Ishikawa (cell line): Measurements from ENCODE around the gene ZDHHC1.

Experiments used
- CEBPB ChIP-seq: IDR thresholded peaks from 2 replicates; pipeline ENCODE4 v1.6.1; 2012
- CREB1 ChIP-seq: IDR thresholded peaks from 2 replicates; pipeline ENCODE4 v1.6.1; 2012; ENCODE audit warnings: low read depth
- EGR1 ChIP-seq: IDR thresholded peaks from 2 replicates; pipeline ENCODE4 v1.6.1; 2012
- EP300 ChIP-seq: IDR thresholded peaks from 2 replicates; pipeline ENCODE4 v1.6.1; 2012; ENCODE audit warnings: borderline replicate concordance
- FOXM1 ChIP-seq: IDR thresholded peaks from 2 replicates; pipeline ENCODE4 v1.6.1; 2012; ENCODE audit warnings: low read depth, borderline replicate concordance
- NFIC ChIP-seq: IDR thresholded peaks from 2 replicates; pipeline ENCODE4 v1.6.1; 2012
- RAD21 ChIP-seq: IDR thresholded peaks from 2 replicates; pipeline ENCODE4 v1.6.1; 2012; ENCODE audit warnings: low read depth
- TAF1 ChIP-seq: IDR thresholded peaks from 2 replicates; pipeline ENCODE4 v1.6.1; 2012; ENCODE audit warnings: low read depth, mild to moderate bottlenecking
- TCF12 ChIP-seq: IDR thresholded peaks from 2 replicates; pipeline ENCODE4 v1.6.1; 2012; ENCODE audit warnings: low read depth
- TEAD4 ChIP-seq: IDR thresholded peaks from 2 replicates; pipeline ENCODE4 v1.6.1; 2012
- YY1 ChIP-seq: IDR thresholded peaks from 2 replicates; pipeline ENCODE4 v1.6.1; 2012; ENCODE audit warnings: low read depth
- ZBTB7A ChIP-seq: IDR thresholded peaks from 2 replicates; pipeline ENCODE4 v1.6.1; 2012; ENCODE audit warnings: low read depth
- TF ChIP-seq, protein P1 (sequence below): IDR thresholded peaks from 2 replicates; pipeline ENCODE4 v1.6.1; 2012; ENCODE audit warnings: low read depth, mild to moderate bottlenecking
- TF ChIP-seq, protein P2 (sequence below): IDR thresholded peaks from 2 replicates; pipeline ENCODE4 v1.6.1; 2012
- TF ChIP-seq, protein P3 (sequence below): IDR thresholded peaks from 2 replicates; pipeline ENCODE4 v1.6.1; 2012

ZDHHC1 gene

DNA sequence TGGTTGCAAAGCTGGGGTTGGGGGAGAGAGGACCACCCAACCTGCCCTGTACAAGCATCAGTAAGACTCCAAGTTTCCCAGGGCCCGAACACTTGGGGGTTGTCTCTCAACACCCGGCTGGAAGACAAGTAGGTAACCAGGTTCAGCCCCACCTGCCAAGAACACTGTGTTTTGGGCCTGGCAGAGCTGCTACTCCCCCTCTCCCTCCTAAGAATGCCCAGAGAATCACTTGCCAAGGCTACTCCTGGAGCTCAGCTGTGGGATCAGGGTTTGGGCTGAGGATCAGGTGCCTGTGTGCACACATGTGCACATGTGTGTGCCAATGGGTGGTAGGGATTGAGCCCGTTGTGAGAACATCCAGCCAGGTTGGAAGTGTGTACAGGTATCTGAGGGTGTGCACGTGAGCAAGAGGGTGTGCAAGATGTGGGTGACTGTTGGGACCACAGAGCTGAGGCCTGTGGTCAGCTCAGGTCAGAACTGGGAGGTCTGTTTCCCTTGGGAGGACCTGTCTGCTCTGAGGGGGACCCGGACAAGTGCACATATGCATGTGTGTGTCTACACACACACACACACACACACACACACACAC is 16.9 kb upstream of the ZDHHC1 start:
- TF ChIP-seq TAF1 (no peak), EGR1 (no peak), CEBPB (no peak), NFIC (no peak), CREB1 (no peak), RAD21 (no peak), TEAD4 (no peak), YY1 (no peak), TCF12 (no peak)
- TF ChIP-seq, protein P1, sequence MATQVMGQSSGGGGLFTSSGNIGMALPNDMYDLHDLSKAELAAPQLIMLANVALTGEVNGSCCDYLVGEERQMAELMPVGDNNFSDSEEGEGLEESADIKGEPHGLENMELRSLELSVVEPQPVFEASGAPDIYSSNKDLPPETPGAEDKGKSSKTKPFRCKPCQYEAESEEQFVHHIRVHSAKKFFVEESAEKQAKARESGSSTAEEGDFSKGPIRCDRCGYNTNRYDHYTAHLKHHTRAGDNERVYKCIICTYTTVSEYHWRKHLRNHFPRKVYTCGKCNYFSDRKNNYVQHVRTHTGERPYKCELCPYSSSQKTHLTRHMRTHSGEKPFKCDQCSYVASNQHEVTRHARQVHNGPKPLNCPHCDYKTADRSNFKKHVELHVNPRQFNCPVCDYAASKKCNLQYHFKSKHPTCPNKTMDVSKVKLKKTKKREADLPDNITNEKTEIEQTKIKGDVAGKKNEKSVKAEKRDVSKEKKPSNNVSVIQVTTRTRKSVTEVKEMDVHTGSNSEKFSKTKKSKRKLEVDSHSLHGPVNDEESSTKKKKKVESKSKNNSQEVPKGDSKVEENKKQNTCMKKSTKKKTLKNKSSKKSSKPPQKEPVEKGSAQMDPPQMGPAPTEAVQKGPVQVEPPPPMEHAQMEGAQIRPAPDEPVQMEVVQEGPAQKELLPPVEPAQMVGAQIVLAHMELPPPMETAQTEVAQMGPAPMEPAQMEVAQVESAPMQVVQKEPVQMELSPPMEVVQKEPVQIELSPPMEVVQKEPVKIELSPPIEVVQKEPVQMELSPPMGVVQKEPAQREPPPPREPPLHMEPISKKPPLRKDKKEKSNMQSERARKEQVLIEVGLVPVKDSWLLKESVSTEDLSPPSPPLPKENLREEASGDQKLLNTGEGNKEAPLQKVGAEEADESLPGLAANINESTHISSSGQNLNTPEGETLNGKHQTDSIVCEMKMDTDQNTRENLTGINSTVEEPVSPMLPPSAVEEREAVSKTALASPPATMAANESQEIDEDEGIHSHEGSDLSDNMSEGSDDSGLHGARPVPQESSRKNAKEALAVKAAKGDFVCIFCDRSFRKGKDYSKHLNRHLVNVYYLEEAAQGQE: no peak
- TF ChIP-seq, protein P2, sequence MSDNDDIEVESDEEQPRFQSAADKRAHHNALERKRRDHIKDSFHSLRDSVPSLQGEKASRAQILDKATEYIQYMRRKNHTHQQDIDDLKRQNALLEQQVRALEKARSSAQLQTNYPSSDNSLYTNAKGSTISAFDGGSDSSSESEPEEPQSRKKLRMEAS: no peak

DNA sequence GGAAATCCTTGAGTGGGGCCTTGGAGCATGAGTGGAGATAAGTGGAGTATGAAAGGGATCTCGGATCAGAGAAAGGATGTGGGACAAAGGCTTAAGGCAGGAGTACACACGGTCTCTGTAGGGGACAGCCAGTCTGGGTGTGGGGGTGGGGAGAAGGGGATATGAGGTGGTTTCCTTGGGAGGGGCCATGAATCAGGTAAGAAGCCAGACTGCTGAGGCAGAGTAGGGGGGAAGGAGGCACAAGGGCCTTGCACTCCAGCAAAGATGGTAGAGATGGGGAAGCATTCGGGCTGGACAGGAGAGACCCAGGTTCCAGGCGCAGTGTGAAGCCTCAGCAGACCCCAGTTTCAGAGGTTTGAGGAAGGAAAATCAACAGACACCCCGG is 16.2 kb upstream of the ZDHHC1 start:
- TF ChIP-seq EP300: no peak
- no peak for TF ChIP-seq YY1
- TF ChIP-seq ZBTB7A: no peak
- no peak for TF ChIP-seq NFIC
- TF ChIP-seq, protein P2: no peak
- no peak for TF ChIP-seq EGR1
- no peak for TF ChIP-seq CREB1
- TF ChIP-seq TEAD4: no peak
- no peak for TF ChIP-seq FOXM1
- TF ChIP-seq, protein P3, sequence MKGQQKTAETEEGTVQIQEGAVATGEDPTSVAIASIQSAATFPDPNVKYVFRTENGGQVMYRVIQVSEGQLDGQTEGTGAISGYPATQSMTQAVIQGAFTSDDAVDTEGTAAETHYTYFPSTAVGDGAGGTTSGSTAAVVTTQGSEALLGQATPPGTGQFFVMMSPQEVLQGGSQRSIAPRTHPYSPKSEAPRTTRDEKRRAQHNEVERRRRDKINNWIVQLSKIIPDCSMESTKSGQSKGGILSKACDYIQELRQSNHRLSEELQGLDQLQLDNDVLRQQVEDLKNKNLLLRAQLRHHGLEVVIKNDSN: no peak
- TF ChIP-seq RAD21: no peak
- TF ChIP-seq TCF12: no peak
- no peak for TF ChIP-seq TAF1
- TF ChIP-seq, protein P1: no peak
- TF ChIP-seq CEBPB: no peak

DNA sequence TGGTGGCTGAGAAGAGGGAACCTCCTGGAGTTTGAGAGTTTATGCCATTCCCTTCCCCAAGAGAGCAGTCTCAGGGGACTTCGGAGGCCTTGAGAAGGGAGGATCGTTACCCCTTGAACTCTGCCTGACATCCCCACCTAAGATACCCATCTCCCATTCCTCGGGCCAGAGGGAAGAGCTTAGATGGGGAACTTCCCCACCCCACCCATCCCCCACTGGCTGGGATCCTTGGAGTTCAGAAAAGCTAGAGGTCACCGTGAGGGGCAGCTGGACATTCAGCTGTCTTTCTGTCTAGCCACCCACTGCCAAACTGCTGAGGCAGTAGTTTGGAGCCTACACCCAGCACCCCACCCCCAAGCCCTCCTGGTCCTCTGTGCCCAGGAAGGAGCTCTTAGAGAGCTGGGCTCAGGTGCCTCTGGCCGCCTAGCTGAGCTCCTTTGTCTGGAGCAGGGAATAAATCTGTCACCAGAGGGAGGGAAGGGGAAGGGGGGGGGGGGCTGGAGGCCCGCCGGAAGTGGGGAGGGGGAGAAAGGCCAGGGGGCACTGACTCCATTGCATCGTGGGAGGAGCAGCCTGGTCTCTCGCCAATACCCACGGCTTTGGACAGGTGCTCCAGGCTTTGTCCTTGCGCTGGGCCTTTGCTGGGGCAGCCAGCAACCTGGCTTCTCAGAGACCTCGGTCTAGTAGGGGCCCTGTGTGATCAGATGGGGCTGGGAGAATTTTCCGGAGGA is 15.7 kb upstream of the ZDHHC1 start:
- TF ChIP-seq ZBTB7A: 0 out of 2 replicates have a peak, but pooled peaks have one; percentile 17
- no peak for TF ChIP-seq CEBPB
- TF ChIP-seq TCF12: no peak
- TF ChIP-seq, protein P1: no peak
- TF ChIP-seq, protein P3: no peak
- no peak for TF ChIP-seq CREB1
- no peak for TF ChIP-seq EGR1
- TF ChIP-seq, protein P2: no peak
